ENCODE data around the gene TAMM41.
A peak's percentile ranks its signal among the peaks of the same experiment; 100 is the strongest.
"Not testable (repeated sequence)": the region's sequence is repeated elsewhere in the genome, so short reads cannot be mapped to it uniquely, and the experiment has no call there.

Gene TAMM41

GRCh38 chr3:11846281-11847266 is at the start of gene TAMM41:
Gene TAMM41, minus strand, starts transcription at chr3:11846885. Its CDS starts 249 bp downstream, at chr3:11846636.
- peak; percentile 71 for DNase-seq

DNA sequence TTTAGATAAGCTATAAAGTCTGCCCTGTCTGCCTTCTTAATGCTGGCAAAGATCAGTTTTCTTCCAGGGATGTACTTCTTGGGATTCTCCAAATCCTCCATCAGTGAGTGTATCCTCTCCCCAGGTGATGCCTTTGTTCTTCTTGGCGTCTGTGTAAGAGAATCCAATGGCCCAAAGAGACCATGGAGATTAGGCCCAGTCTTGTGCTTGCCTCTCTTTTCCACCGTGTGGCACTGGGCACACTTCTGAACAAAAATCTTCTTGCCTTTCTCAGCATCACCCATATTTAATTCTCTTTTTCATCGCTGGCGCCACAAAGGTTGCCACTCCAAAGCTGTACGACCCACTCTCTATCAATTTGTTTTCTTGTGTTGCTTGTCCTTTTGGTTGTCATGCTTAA is 32.2 kb upstream of the TAMM41 start:
- no peak for DNase-seq

- DNase-seq: not testable (repeated sequence)
Measured at GRCh38 chr3:11874707-11875106, 28.0 kb upstream of the TAMM41 start.

DNA sequence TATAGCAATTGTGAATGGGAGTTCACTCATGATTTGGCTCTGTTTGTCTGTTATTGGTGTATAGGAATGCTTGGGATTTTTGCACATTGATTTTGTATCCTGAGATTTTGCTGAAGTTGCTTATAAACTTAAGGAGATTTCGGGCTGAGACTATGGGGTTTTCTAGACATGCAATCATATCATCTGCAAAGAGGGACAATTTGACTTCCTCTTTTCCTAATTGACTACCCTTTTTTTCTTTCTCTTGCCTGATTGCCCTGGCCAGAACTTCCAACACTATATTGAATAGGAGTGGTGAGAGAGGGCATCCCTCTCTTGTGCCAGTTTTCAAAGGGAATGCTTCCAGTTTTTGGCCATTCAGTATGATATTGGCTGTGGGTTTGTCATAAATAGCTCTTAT is 17.1 kb upstream of the TAMM41 start:
- DNase-seq: not testable (repeated sequence)

DNA sequence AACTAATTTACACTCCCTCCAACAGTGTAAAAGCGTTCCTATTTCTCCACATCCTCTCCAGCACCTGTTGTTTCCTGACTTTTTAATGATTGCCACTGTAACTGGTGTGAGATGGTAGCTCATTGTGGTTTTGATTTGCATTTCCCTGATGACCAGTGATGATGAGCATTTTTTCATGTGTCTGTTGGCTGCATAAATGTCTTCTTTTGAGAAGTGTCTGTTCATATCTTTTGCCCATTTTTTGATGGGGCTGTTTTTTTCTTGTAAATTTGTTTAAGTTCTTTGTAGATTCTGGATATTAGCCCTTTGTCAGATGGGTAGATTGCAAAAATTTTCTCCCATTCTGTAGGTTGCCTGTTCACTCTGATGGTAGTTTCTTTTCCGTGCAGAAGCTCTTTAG is 15.9 kb upstream of the TAMM41 start:
- not testable (repeated sequence) for DNase-seq

- not testable (repeated sequence) for DNase-seq
Measured at GRCh38 chr3:11862145-11862544, 15.5 kb upstream of the TAMM41 start.

GRCh38 chr3:11860213-11860612 is 13.5 kb upstream of the TAMM41 start:
- not testable (repeated sequence) for DNase-seq

GRCh38 chr3:11853450-11853849 is 6.8 kb upstream of the TAMM41 start:
- DNase-seq: no peak

DNA sequence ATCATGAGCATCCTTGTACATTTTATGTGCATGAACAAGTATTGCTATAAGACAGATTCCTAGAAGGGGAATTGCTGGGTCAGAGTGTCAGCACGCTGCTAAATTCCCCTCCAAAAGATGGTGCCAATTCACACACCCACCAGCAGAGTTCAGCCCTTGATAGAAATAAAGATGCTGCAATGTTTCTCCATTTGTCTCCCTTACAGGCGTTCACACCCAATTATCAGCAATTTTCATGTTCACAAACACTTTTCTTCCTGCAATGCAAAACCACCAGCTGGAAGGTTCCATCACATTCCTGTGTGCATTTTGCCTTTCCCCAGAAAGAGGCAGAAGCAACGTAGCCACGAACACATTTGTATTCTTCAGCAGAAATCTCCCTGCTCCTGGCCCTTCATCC is 3.3 kb upstream of the TAMM41 start:
- DNase-seq: no peak

GRCh38 chr3:11847607-11848006 is 922 bp upstream of the TAMM41 start:
- no peak for DNase-seq

- DNase-seq: no peak
Measured at GRCh38 chr3:11845651-11846050, 1.0 kb downstream of the TAMM41 start.

DNA sequence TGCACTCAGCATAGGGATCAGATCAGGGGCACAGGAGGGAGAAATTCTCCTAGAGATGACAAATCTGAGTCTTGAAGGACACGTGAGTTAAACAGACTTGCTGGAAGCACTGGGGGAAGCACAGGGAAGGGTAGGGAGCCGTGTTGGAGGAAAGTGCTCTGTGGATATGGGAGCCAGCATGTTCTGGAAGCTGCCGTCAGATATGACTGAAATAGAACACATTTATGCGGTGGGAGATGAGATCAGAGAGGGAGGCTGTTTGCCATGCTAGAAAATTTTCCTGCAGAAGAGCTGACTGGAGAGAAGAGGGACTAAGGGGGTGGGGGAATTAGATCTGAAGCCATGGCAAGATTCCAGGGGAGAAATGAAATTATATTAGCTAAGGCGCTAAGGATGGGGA is 1.8 kb downstream of the TAMM41 start:
- no peak for DNase-seq

DNA sequence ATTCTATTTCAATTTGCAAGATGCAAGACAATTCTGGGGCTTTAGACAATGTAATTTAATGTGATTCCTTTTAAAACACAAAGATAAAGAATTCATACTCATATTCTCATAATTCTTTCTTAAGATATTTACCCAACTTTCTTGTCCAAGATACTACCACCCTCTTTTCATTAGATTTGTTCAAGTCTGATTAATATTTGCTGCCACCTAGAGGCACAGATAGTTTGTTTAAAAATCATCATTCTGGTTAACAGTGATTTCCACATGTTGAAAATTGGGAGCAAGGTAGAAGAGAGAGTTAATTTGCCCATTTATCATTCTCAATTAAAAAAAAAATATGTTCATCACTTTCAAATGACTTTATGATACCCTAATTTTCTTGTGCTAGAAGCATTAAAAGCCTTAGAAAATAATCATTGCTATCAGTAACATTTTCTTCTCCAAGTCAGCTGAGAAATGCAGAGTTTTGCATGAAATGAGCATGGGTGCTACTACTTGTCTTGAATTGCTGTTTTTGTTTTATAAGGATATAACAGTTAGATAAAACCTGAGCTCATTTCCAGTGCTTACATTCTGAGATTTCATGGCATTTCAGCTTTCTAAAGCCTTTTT is 11.6 kb downstream of the TAMM41 start:
- peak; percentile 2 for DNase-seq

DNA sequence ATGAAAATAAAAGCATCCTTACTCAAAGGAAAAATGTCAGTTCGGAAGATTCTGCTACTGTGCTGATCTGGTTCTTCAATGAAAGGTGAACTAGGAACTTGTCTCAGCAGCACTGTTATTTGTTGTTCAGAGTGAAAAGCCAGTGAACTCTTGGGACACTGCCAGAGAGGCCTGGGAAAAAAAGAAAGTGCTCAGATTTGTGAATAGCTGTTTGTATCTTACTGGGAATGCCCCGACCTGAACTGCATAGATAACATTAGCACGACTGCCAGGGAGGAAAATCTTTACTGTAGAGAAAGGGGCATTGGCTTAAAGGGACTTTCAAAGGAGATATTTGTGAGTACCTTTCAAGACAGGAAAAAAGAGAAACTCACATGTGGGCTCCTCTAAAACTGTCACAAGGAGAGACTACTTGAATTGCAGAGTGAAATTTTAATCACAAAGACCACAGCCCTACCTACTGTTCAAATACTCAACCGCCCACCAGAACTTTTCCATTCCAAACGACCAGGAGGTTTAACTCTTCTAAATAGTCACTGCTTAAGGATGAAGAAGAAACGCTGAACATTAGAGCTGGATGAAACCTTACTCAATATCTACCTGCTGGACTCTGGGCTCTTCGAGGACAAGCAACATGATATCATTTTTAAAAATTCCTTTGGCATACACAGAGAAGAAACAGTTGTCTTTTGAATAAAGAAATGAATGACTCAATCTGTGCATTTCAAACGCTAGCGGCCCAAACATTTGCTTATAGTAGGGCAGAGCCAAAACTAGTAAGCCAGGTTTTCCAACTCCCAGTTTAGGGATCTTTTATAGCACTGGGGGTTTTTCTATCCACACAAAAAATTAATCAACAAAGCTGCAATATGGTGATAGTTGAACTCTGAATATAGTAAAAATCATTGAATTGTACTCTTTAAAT is 13.4 kb downstream of the TAMM41 start:
- DNase-seq: no peak

DNA sequence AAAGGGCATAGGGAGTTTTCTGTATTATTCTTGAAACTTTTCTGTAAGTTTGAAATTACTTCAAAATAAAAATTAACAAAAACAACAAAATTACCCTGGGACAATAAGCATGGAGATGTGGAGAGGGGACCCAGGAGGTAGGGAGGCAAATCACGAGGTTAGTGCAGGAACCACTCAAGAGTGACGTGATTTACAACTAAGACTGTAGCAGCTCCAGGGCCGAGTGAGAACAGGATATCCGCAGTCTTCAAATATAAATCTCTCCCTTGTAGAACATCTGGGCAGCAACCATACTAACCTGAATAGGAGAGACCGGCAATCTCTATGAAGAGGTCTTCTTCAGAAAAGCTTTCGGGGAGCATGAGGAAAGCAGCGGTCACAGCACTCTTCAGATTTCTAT is 17.3 kb downstream of the TAMM41 start:
- DNase-seq: no peak

DNA sequence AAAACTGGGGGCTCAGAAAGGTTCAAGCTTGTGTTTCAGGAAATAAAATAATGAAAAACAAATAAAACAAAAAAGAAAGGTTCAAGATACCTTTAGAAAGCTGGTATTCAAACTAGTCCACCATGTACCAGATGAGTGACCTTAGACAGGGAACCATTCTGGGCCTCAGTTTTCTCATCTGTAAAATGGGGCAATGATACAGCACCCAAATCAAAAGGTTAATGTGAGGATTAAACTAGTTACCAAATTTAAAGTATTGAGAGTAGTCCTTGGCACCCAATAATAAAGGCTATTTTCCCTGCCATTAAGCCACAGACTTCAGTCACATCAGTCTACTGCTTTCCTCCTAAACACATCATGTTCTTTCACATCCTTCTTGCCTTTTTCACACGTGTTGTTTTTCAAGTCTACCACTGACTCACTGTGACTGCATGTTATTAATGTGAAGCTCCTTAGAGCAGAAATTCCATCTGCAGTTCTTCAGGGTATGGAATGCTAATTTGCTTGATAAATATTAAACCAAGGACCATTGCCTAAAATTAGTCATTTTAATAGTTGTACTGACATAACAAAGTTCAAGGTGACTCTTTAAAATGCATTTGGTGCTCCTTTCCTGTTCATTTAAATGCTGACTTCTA is 19.9 kb downstream of the TAMM41 start:
- no peak for DNase-seq

- no peak for DNase-seq
Measured at GRCh38 chr3:11825301-11825700, 21.4 kb downstream of the TAMM41 start.

DNA sequence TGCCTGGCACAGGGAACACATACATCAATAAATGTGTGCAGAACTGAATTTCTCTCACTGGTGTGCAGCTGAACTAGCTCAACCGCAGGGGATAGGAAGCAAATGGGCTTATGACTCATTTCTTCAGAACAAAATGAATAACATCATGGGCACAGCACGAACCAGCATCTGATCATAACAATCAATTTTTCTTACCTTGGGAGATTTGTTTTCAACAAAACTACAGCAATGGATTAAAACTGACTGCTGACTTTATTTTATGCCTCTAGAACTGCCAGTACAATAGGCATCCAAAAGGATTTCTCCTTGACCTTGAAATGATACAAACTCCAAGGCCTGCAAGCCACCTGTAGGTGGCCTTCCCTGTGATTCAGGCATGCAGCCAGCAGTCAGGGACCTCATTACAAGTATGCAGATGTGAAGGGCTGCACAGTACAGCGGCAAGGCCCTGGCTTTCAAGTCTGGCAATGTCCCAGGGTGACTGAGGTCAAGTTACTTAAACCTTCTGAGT is 26.1 kb downstream of the TAMM41 start:
- no peak for DNase-seq

GRCh38 chr3:11819146-11819689 is 27.5 kb downstream of the TAMM41 start:
- DNase-seq: no peak

GRCh38 chr3:11818033-11818432 is 28.7 kb downstream of the TAMM41 start:
- DNase-seq: no peak

DNA sequence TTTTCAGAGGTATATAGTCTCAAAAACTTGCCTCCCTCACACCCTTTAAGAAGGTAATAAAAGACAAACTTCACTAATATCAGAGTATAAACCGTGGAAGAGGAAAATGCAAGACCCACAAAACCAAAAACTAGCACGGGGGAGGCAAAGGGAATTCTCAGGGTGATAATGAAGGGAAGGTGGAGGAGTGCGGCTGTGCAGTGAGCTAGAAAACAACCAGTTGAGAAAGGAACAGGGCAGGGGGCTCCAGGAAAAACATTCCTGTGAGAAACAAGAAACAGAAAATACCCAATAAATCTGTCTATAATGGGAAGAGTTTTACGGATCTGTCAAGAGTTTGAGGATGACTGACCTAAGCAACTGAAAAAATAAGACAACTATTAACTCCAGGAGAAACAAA is 31.6 kb downstream of the TAMM41 start:
- no peak for DNase-seq

DNA sequence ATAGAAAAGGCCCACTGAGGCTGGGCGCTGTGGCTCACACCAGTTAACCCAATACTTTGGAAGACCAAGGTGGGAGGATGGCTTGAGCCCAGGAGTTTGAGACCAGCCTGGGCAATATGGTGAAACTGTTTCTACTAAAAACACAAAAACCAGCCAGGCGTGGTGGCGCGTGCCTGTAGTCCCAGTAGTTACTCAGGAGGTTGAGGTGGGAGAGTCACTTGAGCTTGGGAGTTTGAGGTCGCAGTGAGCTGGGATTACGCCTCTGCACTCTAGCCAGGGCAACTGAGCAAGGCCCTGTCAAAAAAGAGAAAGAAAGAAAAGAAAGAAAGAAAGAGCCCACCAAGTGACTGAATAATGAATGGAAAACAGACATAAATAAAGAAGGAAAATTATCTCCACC is 32.0 kb downstream of the TAMM41 start:
- DNase-seq: no peak

All from NCI-H510A treated with DMSO at 0.1 percent for 48 hours (cell line).